Ovary (tissue), 9 donors: Measurements from ENCODE around the gene COBL. TPM values are rescaled to one million over a fixed set of nuclear protein-coding genes. Genes with fewer than 3 reads are reported as not detected.
A peak's percentile ranks its signal among the peaks of the same experiment; 100 is the strongest.

Source experiments
- DNase-seq, 5 donors: peaks; one replicate each; pipeline ENCODE4 v3.0.0-alpha.2; 2019 to 2020
- H3K27ac ChIP-seq, 2 donors: fragments of 200-600 bp; one replicate each; pipeline versions ENCODE4 v1.5.1 to v1.8.0; 2019 to 2022
- H3K27me3 ChIP-seq: fragments of 200-600 bp; one replicate; pipeline ENCODE4 v1.8.0; 2022
- H3K36me3 ChIP-seq: fragments of 200-600 bp; sonication (generic); one replicate; pipeline ENCODE4 v1.5.1; 2019
- H3K4me1 ChIP-seq: one replicate; pipeline ENCODE4 v1.8.1; 2013; ENCODE audit warnings: mild to moderate bottlenecking, moderate library complexity; ENCODE audit not compliant: insufficient read depth
- H3K4me3 ChIP-seq: fragments of 200-600 bp; sonication (generic); one replicate; pipeline ENCODE4 v1.5.1; 2017
- H3K9me3 ChIP-seq, 2 donors: fragments of 200-600 bp in 1 of 2; sonication (generic) in 1 of 2; one replicate each; pipeline versions ENCODE4 v1.5.1 to v1.8.1; 2013 to 2019; ENCODE audit warnings: mild to moderate bottlenecking in 1 of 2, moderate library complexity in 1 of 2
- CTCF ChIP-seq, 3 donors: fragments of 450-650 bp in 2 of 3; fragments of 200-600 bp in 1 of 3; IDR thresholded peaks; one replicate each; pipeline versions ENCODE4 v1.5.1 to v1.8.0; 2016 to 2022; ENCODE audit warnings: antibody characterized with exemption in 3 of 3, mild to moderate bottlenecking in 1 of 3
- EP300 ChIP-seq: sonication (generic); formaldehyde crosslinking; IDR thresholded peaks from one replicate; pipeline ENCODE4 v1.6.1; 2017; ENCODE audit warnings: antibody characterized with exemption
- POLR2A ChIP-seq: fragments of 450-650 bp; IDR thresholded peaks from one replicate; pipeline ENCODE4 v1.6.1; 2017; ENCODE audit warnings: antibody characterized with exemption, mild to moderate bottlenecking, moderate library complexity
- WGBS, 3 donors: extraction: QIAGEN DNeasy Blood & Tissue Kit in 1 of 3; methylation state at CpG; one replicate each; pipeline versions ENCODE4 v1.1.5 to v1.1.7; 2013 to 2017; 5-methylcytosine and 5-hydroxymethylcytosine counted together
- intact Hi-C, 4 donors: fragments of 100-400 bp; cut with DNase I; formaldehyde crosslinking; loops; one replicate each; pipeline versions ENCODE4 v1.11.0 to v1.15.1; 2022 to 2023
- polyA plus RNA-seq, 2 donors: library from polyadenylated mRNA; stranded (reverse); fragments of 200-250 nt in 1 of 2; fragments of 350-450 nt in 1 of 2; fragmentation: Illumina TruSeq in 1 of 2; extraction: RNeasy Lipid Tissue Mini Kit (QIAGEN cat#74804) in 1 of 2; gene quantifications; one replicate each; pipeline ENCODE4 v1.2.3, GENCODE V29; 2013 to 2014
- total RNA-seq, 7 donors: library from RNA; depleted of rRNA in 2 of 7; stranded (reverse); fragments of >200 nt in 2 of 7; fragmentation: NEBNext Ultra II Directional in 3 of 7; extraction: Animal tissue kit (Norgen Biotek cat#: 25700) in 3 of 7; gene quantifications; one replicate each; pipeline versions ENCODE4 v1.1.0 to v1.2.4, GENCODE V29; 2016 to 2023
- donor health status: DM: no; HTN: no; CAD: no; lungs with moderate emphysema.
- donor health status: DM: no; HTN: no; CAD: no.
- donor health status: Bipolar disorder and iron deficiency.
- donor health status: DM: yes; HTN: yes; CAD: no.
- donor health status: DM: no; HTN: no; CAD: no.
- donor health status: DM: yes; HTN: yes; CAD: no.

The COBL gene
- total and polyA plus RNA-seq, 9 donors: 0.87 to 33.4 (median 3.9) TPM

- Histone ChIP-seq H3K27ac (no peak overlapping the region), H3K9me3 (no peaks in the 10 kb centered on the region), H3K4me3 (no peak overlapping the region), H3K27me3 (no peaks in the 10 kb centered on the region), H3K36me3 (no peaks in the 10 kb centered on the region), H3K4me1 (no peaks in the 10 kb centered on the region)
- WGBS, 3 donors: 87 to 92% (median 92%) methylated on average over 5 of the region's 5 CpGs
- no peak for DNase-seq
- TF ChIP-seq EP300: no peak
- TF ChIP-seq CTCF (IDR thresholded peaks at IDR 0.05): no peak
- TF ChIP-seq POLR2A: no peak
- intact Hi-C loops: no loop called here
These were observed 67.2 kb downstream of the COBL start for GRCh38 chr7:51249187-51249945.

- H3K9me3 ChIP-seq: no peaks in the 10 kb centered on the region
- H3K27ac ChIP-seq: no peak overlapping the region
- H3K27me3 ChIP-seq: no peaks in the 10 kb centered on the region
- DNase-seq: peak; percentile 48 to 71 (median 69)
- no peak for TF ChIP-seq CTCF (IDR thresholded peaks at IDR 0.05)
- TF ChIP-seq EP300: no peak
- TF ChIP-seq POLR2A: no peak
- 59 to 62% (median 59%) methylated on average over 12 of the region's 12 CpGs for WGBS, 3 donors
- no peaks in the 10 kb centered on the region for H3K36me3 ChIP-seq
- no peaks in the 10 kb centered on the region for H3K4me1 ChIP-seq
- intact Hi-C loops: no loop called here
- no peak overlapping the region for H3K4me3 ChIP-seq
These were observed 70.1 kb downstream of the COBL start for GRCh38 chr7:51246258-51247245.

- no peaks in the 10 kb centered on the region for H3K9me3 ChIP-seq
- 86 to 88% (median 86%) methylated on average over 7 of the region's 7 CpGs for WGBS, 3 donors
- no peaks in the 10 kb centered on the region for H3K27me3 ChIP-seq
- TF ChIP-seq POLR2A (no peak), EP300 (no peak), CTCF (IDR thresholded peaks at IDR 0.05) (no peak)
- no peaks in the 10 kb centered on the region for H3K36me3 ChIP-seq
- no peak overlapping the region for H3K27ac ChIP-seq
- intact Hi-C loops: no loop called here
- H3K4me3 ChIP-seq: no peak overlapping the region
- DNase-seq: no peak
- no peaks in the 10 kb centered on the region for H3K4me1 ChIP-seq
These were observed 71.7 kb downstream of the COBL start for GRCh38 chr7:51244885-51245284.

GRCh38 chr7:51244053-51244452, 72.6 kb downstream of the COBL start:
- TF ChIP-seq POLR2A (no peak), EP300 (no peak), CTCF (IDR thresholded peaks at IDR 0.05) (no peak)
- no peak overlapping the region for H3K4me3 ChIP-seq
- H3K36me3 ChIP-seq: no peaks in the 10 kb centered on the region
- DNase-seq: no peak
- no peaks in the 10 kb centered on the region for H3K27me3 ChIP-seq
- H3K27ac ChIP-seq: no peak overlapping the region
- H3K4me1 ChIP-seq: no peaks in the 10 kb centered on the region
- 90 to 99% (median 91%) methylated on average over 5 of the region's 5 CpGs for WGBS, 3 donors
- intact Hi-C loops: no loop called here
- H3K9me3 ChIP-seq: no peaks in the 10 kb centered on the region
